HS-5 (cell line): ENCODE data around the gene TGM2.

Experiments
- DNase-seq: peaks from one replicate; pipeline ENCODE4 v3.0.0-alpha.2; 2012; ENCODE audit warnings: low read depth

TGM2 gene

DNA sequence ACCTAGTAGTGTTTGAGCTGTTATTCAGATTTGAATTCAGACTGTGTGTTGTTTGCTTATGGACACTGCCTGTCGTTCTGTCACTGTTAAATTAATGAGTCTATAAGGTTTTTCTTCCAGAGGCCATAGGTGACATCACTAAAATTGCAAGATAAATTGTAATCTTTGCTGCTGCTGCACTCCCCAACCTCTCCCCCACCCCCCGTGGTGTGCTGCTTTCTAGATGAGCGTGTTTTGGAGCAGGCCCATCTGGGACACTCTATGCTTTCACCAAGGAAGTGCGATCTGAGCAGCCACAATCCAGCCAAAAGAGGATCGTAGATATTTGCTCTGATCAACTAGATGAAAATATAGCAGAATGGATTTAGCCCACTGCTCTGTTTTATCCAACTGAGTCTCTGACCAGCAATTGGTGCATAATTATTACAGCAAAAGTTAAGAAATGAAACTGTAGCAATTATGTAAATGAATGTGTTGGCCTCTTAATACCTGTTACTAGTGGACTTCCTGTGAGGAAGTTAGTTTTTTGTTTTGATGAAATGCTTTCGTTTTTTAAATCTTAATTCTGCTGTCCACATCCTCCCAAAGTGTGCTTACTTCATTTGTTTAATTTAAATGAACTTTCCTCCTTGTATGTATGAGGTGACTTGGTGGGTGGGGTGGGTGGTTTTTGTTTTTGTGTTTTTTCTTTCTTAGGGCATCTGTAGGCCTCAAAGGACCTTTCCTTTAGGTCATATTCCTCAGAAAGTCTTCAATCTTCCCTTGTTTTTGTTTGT is 73.4 kb downstream of the TGM2 start:
- no peak for DNase-seq

DNA sequence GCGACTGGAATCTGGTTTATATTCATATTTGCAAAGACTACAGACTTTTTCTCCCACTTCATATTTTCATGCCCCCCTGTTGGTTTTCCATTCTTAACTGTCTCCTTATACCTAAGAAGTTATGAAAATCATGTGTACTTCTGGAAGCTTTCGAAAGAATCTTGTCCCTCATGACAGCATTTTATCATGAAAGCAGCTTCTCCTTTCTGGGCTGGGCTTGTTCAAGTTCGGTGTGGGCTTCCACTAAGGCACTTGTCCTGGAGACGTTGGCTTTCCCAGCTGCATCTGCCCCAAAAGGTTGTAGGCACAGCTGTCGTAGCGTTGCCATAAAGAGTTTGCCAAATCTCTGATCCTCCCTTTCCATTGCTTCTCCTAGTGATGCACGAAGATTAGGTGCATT is 75.0 kb downstream of the TGM2 start:
- no peak for DNase-seq

DNA sequence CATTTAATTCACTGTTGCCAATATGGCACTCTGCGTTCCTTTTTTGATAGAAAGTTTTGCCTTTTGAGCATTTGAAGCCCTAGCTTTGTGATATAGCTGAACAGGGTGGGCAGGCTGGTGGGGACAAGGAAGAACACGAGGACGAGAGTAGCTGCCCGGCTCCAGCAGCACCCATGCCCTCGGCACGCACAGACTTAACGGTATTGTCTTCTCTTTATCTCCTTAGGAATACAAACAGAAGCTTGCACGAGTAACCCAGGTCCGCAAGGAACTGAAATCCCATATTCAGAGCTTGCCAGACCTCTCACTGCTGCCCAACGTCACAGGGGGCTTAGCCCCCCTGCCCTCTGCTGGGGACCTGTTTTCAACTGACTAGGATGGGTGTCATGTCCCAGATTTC is 75.6 kb downstream of the TGM2 start:
- no peak for DNase-seq

DNA sequence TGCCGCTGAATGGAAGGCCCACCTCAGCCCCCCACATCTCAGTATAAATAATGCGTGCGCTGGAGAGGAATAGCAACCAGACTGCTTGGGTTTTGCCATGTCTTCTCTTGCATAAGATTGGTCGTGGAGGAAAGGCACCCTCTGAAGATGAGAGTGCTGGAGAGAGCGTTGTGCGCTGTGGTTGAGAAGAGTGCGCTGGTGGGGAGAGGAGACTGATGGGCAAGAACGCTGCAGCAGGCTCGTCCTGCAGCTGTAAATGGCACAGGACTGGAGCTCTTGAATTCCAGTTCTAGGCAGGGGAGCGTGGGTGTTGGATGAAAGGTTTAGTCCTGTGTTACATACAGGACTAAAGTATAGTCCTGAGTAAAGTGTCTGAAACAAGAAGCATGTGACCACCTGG is 80.0 kb downstream of the TGM2 start:
- DNase-seq = no peak

DNA sequence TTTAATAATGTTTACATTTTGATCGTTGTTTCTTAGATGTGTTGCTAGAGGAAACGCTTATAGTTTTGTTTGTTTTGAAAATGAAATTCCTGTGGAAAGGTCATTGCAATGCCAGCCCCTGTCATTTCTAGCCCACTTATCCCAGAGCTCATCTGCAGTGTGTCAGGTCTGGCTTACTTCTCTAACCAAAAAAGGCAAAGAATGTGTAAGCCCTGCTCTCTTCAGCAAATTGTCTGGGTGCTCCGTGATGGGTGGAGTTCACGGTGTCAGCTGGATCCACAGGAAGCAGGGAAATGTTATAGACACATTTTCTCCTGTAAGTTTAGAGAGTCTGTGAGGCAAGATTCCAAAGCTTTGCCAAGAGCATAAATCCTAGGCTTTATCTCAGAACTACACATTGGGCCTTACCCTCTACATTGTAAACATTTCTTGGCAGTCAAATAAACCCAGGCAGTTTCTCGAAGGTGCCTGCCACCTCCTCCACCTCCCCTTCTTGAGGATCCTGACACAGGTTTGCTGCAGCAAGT is 80.6 kb downstream of the TGM2 start:
- DNase-seq = no peak

DNA sequence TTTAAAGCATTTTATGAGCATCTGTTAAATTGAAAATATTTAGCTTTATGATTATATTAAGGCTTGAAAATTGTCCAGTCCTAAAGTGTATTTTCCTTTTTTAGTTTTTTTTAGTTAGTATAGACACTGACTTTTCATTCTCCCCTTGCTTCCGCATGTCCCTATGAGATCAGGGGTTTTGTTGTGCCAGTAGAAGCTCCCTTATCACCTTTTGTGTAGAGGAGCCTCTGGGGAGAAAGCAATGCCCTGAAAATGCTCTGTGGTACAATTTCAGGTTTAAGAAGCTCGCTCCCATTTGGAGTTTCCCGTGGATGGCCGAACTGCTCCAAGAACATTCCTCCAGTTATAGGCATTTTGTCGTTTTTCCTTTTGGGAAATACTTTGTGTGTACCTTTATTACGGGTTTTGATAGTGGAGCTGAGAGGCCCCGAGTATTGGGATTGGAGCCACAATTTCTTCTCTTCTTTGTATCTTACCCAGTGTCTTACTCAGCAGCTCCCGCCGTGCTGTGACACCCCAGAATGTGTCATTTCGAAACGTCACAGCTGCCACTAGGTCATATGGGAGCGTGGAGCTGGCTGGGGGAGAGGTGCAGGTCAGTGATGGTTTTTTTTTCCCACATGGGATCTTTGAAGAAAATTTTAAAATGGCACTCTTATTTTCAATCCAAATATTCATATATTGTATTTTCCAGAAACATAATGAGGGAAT is 81.6 kb downstream of the TGM2 start:
- no peak for DNase-seq

DNA sequence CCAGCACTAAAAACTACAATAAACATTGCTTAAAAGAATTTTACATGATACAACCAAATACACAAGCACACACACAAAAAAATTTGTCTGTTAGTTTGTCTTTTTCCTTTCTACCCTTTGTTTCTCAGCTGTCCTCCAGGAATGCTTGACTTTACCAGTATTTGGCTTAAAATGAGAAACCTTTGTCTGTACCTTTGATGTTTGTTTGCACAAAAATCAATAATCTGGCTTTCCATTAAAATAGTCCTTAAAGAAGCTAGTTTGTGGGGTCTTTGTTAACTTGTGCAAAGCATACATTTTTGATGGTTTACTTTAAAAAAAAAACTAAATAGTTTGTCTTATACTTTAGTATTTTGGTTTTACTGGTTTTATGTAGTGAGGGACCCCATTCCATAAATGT is 82.2 kb downstream of the TGM2 start:
- DNase-seq = no peak

DNA sequence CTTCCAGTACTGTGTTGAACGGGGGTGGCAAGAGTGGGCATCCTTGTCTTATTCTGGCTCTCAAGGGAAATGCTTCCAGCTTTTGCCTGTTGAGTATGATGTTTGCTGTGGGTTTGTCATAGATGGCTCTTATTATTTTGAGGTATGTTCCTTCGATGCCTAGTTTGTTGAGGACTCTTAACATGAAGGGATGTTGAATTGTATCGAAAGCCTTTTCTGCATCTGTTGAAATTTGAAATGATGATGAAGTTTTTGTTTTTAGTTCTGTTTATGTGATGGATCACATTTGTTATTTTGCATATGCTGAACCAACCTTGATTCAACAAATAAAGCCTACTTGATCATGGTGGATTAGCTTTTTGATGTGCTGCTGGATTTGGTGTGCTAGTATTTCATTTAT is 83.5 kb downstream of the TGM2 start:
- DNase-seq = no peak

DNA sequence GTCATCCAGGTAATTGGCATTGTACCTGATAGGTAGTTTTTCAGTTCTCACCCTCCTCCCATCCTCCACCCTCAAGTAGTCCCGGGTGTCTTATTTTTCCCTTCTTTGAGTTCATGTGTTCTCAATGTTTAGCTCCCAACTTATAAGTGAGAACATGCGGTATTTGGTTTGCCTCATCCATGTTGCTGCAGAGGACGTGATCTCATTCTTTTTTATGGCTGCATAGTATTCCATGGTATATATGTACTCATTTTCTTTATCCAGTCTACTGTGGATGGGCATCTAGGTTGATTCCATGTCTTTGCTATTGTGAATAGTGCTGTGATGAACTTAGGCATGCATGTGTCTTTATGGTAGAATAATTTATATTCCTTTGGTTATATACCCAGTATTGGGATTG is 85.7 kb downstream of the TGM2 start:
- DNase-seq = no peak

DNA sequence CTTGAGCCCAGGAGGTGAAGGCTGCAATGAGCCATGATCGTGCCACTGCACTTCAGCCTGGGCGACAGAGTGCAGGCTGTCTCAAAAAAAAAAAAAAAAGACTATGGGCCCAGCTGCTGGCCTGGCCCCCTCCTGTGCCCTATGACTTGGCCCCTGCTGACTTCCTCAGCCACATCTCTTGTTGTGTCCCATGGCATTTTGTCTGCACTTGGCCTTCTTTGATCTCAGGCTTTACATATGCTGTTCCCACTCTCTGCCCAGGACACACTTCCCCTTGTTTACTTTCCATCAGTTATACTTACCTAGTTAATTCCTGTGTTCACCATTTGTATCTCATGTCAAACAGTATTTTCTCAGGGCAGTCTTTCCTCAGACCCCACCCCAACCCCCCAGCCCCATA is 87.0 kb downstream of the TGM2 start:
- DNase-seq = no peak
